Gastrocnemius medialis (tissue), 4 donors: ENCODE measurements around the gene DRC1.

Experiments used
- POLR2A ChIP-seq, 2 donors: fragments of 450-650 bp; IDR thresholded peaks; one replicate each; pipeline ENCODE4 v1.6.1; 2017; ENCODE audit warnings: antibody characterized with exemption in 2 of 2, mild to moderate bottlenecking in 2 of 2, moderate library complexity in 2 of 2
- TF ChIP-seq, protein P1 (sequence below), 5 experiments: fragments of 450-650 bp in 3 of 5; fragments of 200-600 bp in 2 of 5; sonication (generic) in 2 of 5; IDR thresholded peaks in 4 of 5; conservative IDR thresholded peaks in 1 of 5; 1 replicate in 4 of 5; 2 replicates in 1 of 5; pipeline ENCODE4 v1.5.1; 2016 to 2019; ENCODE audit warnings: antibody characterized with exemption in 5 of 5, mild to moderate bottlenecking in 3 of 5, moderate library complexity in 3 of 5

DNA sequence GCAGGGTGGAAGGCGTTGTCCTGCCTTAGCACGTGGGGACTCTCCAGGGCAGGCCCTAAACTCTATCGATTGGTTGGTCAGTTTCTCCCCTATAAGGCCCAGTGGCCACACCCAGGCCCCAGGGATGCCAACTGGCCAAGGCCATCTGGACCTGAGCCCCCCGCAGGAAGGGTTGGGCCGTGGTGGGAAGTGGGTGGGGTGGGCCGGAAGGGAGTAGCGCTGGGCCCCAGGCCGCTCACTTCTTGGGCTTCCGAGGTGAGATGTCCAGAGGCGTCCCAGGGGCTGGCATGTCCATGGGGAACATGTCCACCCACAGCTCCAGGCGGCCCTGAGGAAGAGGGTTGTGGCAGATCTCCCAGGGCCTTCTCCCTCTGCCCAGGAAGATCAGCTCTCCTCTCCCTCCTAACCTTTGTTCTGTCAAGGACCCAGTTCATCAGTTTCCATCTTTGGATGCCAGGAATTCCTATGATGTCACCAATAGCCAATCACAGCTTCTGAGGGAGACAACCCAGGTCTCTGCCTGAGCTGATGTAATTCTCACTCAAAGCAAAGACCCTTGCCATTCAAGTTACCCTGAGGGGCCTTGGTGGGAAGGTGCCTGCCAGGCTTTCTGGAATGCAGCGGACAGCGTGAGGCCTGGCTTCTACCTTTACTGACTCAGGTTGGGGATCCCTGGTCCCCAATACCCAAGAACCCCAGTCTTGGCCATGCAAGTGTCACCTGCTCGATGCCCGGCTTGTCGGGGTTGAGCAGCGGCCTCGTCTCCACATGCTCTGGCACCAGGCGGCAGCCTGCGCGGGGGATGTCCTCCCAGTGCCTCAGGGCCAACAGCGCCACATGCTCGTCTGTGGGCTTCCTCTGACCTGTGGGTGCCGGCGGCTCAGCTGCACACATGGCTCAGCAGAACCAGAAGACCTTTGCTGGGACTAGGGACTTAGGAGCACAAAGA is 61.8 kb downstream of the DRC1 start:
- no peak for TF ChIP-seq POLR2A (IDR thresholded peaks at IDR 0.05)
- TF ChIP-seq, protein P1, sequence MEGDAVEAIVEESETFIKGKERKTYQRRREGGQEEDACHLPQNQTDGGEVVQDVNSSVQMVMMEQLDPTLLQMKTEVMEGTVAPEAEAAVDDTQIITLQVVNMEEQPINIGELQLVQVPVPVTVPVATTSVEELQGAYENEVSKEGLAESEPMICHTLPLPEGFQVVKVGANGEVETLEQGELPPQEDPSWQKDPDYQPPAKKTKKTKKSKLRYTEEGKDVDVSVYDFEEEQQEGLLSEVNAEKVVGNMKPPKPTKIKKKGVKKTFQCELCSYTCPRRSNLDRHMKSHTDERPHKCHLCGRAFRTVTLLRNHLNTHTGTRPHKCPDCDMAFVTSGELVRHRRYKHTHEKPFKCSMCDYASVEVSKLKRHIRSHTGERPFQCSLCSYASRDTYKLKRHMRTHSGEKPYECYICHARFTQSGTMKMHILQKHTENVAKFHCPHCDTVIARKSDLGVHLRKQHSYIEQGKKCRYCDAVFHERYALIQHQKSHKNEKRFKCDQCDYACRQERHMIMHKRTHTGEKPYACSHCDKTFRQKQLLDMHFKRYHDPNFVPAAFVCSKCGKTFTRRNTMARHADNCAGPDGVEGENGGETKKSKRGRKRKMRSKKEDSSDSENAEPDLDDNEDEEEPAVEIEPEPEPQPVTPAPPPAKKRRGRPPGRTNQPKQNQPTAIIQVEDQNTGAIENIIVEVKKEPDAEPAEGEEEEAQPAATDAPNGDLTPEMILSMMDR (IDR thresholded peaks at IDR 0.05 in 4 of 5, conservative IDR thresholded peaks at IDR 0.05 in 1 of 5) = no peak
